GM12891 (cell line): ENCODE data around the gene ITPRID1.

Experiments
- PAX5 ChIP-seq: IDR thresholded peaks from 2 replicates; pipeline ENCODE4 v1.6.1; 2011; ENCODE audit warnings: low read length, moderate library complexity, mild to moderate bottlenecking; ENCODE audit not compliant: insufficient read depth, severe bottlenecking
- POLR2A ChIP-seq: IDR thresholded peaks from 2 replicates; pipeline ENCODE4 v1.6.1; 2011; ENCODE audit warnings: low read depth, low read length, control low read depth
- POLR2AphosphoS5 ChIP-seq: IDR thresholded peaks from 2 replicates; pipeline ENCODE4 v1.6.1; 2011; ENCODE audit warnings: low read depth, low read length, control low read depth
- POU2F2 ChIP-seq: IDR thresholded peaks from 2 replicates; pipeline ENCODE4 v1.6.1; 2011; ENCODE audit warnings: low read depth, mild to moderate bottlenecking, control low read depth, low read length, moderate library complexity
- SPI1 ChIP-seq: IDR thresholded peaks from 2 replicates; pipeline ENCODE4 v1.6.1; 2011; ENCODE audit warnings: low read depth, low read length, control low read depth
- TAF1 ChIP-seq: IDR thresholded peaks from 2 replicates; pipeline ENCODE4 v1.6.1; 2011; ENCODE audit warnings: low read depth, low read length, control low read depth

- TF ChIP-seq POLR2A (no peak), POLR2AphosphoS5 (no peak), TAF1 (no peak), PAX5 (no peak), POU2F2 (no peak), SPI1 (no peak)
Measured at GRCh38 chr7:31500656-31501055, 13.2 kb upstream of the ITPRID1 start.
